Keratinocyte (primary cell): Measurements from ENCODE around the gene TRIM66. TPM values are rescaled to one million over a fixed set of nuclear protein-coding genes. Genes with fewer than 3 reads are reported as not detected.

Experiments
- DNase-seq: peaks from one replicate; pipeline ENCODE4 v3.0.0-alpha.2; 2011; ENCODE audit warnings: low read depth, missing footprints, low spot score
- FAIRE-seq: peaks from 2 replicates; lab custom pipeline; 2011; peaks lifted over from hg19 to GRCh38; lab: Jason Lieb, UNC
- H2AFZ ChIP-seq: 2 replicates; pipeline ENCODE4 v1.6.0; 2012; ENCODE audit warnings: low read length, control low read depth, inconsistent platforms; ENCODE audit not compliant: control insufficient read depth
- H3K27ac ChIP-seq: 2 replicates; pipeline ENCODE4 v1.5.1; 2011; ENCODE audit warnings: low read length; ENCODE audit not compliant: control insufficient read depth, insufficient read depth
- H3K27me3 ChIP-seq: 3 replicates; pipeline ENCODE4 v1.6.0; 2011; ENCODE audit warnings: low read length; ENCODE audit not compliant: control insufficient read depth, insufficient read depth; ENCODE audit errors: extremely low read depth
- H3K36me3 ChIP-seq, 2 experiments: 2 replicates in 1 of 2; 3 replicates in 1 of 2; pipeline ENCODE4 v1.5.1; 2011; ENCODE audit warnings: low read length in 2 of 2, mild to moderate bottlenecking in 1 of 2; ENCODE audit not compliant: control insufficient read depth in 2 of 2, insufficient read depth in 2 of 2; ENCODE audit errors: extremely low read depth in 1 of 2
- H3K4me1 ChIP-seq: 3 replicates; pipeline ENCODE4 v1.5.1; 2011; ENCODE audit warnings: low read length; ENCODE audit not compliant: control insufficient read depth, insufficient read depth; ENCODE audit errors: extremely low read depth
- H3K4me2 ChIP-seq: 3 replicates; pipeline ENCODE4 v1.6.0; 2011; ENCODE audit warnings: low read depth, low read length; ENCODE audit not compliant: control insufficient read depth, insufficient read depth; ENCODE audit errors: extremely low read depth
- H3K4me3 ChIP-seq, 3 experiments: fragments of 200-600 bp in 1 of 3; sonication (generic) in 1 of 3; 2 replicates in 2 of 3; 3 replicates in 1 of 3; pipeline ENCODE4 v1.5.1; 2011 to 2016; ENCODE audit warnings: low read length in 3 of 3, mild to moderate bottlenecking in 3 of 3, control low read depth in 2 of 3, inconsistent platforms in 1 of 3, low read depth in 1 of 3, mixed read lengths in 1 of 3, mixed run types in 1 of 3, moderate library complexity in 1 of 3; ENCODE audit not compliant: control insufficient read depth in 2 of 3, insufficient read depth in 2 of 3; ENCODE audit errors: extremely low read depth in 1 of 3
- H3K79me2 ChIP-seq: 2 replicates; pipeline ENCODE4 v1.6.0; 2012; ENCODE audit warnings: low read length; ENCODE audit not compliant: control insufficient read depth, insufficient read depth
- H3K9ac ChIP-seq: 3 replicates; pipeline ENCODE4 v1.6.0; 2011; ENCODE audit warnings: low read length; ENCODE audit not compliant: control insufficient read depth, insufficient read depth; ENCODE audit errors: extremely low read depth
- H3K9me1 ChIP-seq: 3 replicates; pipeline ENCODE4 v1.6.0; 2011; ENCODE audit warnings: low read length; ENCODE audit not compliant: control insufficient read depth, insufficient read depth; ENCODE audit errors: extremely low read depth
- H3K9me3 ChIP-seq: 2 replicates; pipeline ENCODE4 v1.5.1; 2012; ENCODE audit warnings: low read depth, low read length; ENCODE audit not compliant: control insufficient read depth
- H4K20me1 ChIP-seq: 3 replicates; pipeline ENCODE4 v1.6.0; 2011; ENCODE audit warnings: low read length; ENCODE audit not compliant: control insufficient read depth, insufficient read depth; ENCODE audit errors: extremely low read depth
- EZH2 ChIP-seq: IDR thresholded peaks from one replicate; pipeline ENCODE4 v1.6.1; 2012; ENCODE audit warnings: inconsistent platforms, mild to moderate bottlenecking, low read length, moderate library complexity
- dilution Hi-C: fragments of 300-500 bp; cut with MboI; formaldehyde crosslinking; loops from one replicate; pipeline ENCODE4 v1.7.0; 2020; ENCODE audit warnings: low sequenced_read_pairs; ENCODE audit not compliant: extremely low pct_ligation_motif_present
- polyA plus RNA-seq, 5 experiments: library from polyadenylated mRNA; depleted of rRNA in 3 of 5; stranded (reverse) in 3 of 5; stranded (forward) in 1 of 5; unstranded in 1 of 5; fragments of >200 nt; gene quantifications; 1 replicate in 1 of 5; 2 replicates in 3 of 5; 3 replicates in 1 of 5; pipeline versions ENCODE4 v1.2.1 to v1.2.3, GENCODE V29; 2011 to 2012; ENCODE audit warnings: missing spikeins in 2 of 5, low read depth in 1 of 5, low replicate concordance in 1 of 5
- TF ChIP-seq, protein P1 (sequence below), 3 experiments: IDR thresholded peaks in 1 of 3; conservative IDR thresholded peaks in 1 of 3; optimal IDR thresholded peaks in 1 of 3; 2 replicates in 2 of 3; 3 replicates in 1 of 3; pipeline versions ENCODE3 to v1.5.1; 2011; ENCODE audit warnings: low read length in 3 of 3, mild to moderate bottlenecking in 3 of 3, moderate library complexity in 2 of 3, control low read depth in 1 of 3, inconsistent platforms in 1 of 3; ENCODE audit not compliant: insufficient read depth in 2 of 3; ENCODE audit errors: extremely low read depth in 1 of 3

Gene TRIM66
- polyA plus RNA-seq, 1 donor (not counting 4 experiments of a cell fraction or from before 2014, with no cell fraction given), result 5.1 TPM

DNA sequence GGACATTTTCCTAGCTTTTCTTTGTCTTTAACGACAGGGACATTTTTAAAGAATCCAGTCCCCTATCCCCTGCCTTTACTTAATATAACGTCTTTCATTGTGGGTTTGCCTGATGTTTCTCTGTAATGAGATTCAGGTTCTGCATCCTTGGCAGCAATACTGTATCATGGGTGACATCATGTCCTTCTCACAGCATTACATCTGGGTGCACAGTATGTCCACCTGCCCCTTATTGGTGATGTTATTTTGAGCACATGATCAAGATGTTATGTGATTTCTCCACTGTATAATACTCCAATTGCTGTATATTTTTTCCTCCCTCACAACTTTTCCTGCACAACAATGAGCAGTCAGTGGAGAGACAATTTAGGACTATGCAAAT is 78.8 kb downstream of the TRIM66 start:
- H3K9ac ChIP-seq, result no peak overlapping the region
- H3K9me3 ChIP-seq, result no peaks in the 10 kb centered on the region
- peak overlapping the region; percentile 14 for H3K4me2 ChIP-seq
- H3K27me3 ChIP-seq, result no peaks in the 10 kb centered on the region
- H3K4me1 ChIP-seq, result peaks cover 17% of the 10 kb centered on the region
- dilution Hi-C loops, result no loop called here
- no peak overlapping the region for H2AFZ ChIP-seq
- no peak overlapping the region for H3K4me3 ChIP-seq
- no peaks in the 10 kb centered on the region for H3K79me2 ChIP-seq
- H4K20me1 ChIP-seq, result no peaks in the 10 kb centered on the region
- no peak for DNase-seq
- H3K36me3 ChIP-seq, result no peaks in the 10 kb centered on the region
- TF ChIP-seq, protein P1, sequence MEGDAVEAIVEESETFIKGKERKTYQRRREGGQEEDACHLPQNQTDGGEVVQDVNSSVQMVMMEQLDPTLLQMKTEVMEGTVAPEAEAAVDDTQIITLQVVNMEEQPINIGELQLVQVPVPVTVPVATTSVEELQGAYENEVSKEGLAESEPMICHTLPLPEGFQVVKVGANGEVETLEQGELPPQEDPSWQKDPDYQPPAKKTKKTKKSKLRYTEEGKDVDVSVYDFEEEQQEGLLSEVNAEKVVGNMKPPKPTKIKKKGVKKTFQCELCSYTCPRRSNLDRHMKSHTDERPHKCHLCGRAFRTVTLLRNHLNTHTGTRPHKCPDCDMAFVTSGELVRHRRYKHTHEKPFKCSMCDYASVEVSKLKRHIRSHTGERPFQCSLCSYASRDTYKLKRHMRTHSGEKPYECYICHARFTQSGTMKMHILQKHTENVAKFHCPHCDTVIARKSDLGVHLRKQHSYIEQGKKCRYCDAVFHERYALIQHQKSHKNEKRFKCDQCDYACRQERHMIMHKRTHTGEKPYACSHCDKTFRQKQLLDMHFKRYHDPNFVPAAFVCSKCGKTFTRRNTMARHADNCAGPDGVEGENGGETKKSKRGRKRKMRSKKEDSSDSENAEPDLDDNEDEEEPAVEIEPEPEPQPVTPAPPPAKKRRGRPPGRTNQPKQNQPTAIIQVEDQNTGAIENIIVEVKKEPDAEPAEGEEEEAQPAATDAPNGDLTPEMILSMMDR (optimal IDR thresholded peaks at IDR 0.05 in 1 of 3, IDR thresholded peaks at IDR 0.05 in 1 of 3, conservative IDR thresholded peaks at IDR 0.05 in 1 of 3; ENCODE audit: extremely low read depth in 1 of 3, insufficient read depth in 2 of 3, low read length in 3 of 3), result no peak
- TF ChIP-seq EZH2, result no peak
- peak; percentile 5 for FAIRE-seq
- peak overlapping the region; percentile 84 for H3K27ac ChIP-seq
- no peaks in the 10 kb centered on the region for H3K9me1 ChIP-seq

GRCh38 chr11:8601376-8602133 is 80.9 kb downstream of the TRIM66 start:
- no peaks in the 10 kb centered on the region for H3K9me1 ChIP-seq
- H2AFZ ChIP-seq, result no peak overlapping the region
- no peak overlapping the region for H3K9ac ChIP-seq
- no peak overlapping the region for H3K4me3 ChIP-seq
- no peaks in the 10 kb centered on the region for H4K20me1 ChIP-seq
- no peak overlapping the region for H3K27ac ChIP-seq
- H3K36me3 ChIP-seq, result no peaks in the 10 kb centered on the region
- FAIRE-seq (no peak), DNase-seq (no peak)
- H3K4me1 ChIP-seq, result peaks cover 17% of the 10 kb centered on the region
- H3K27me3 ChIP-seq, result no peaks in the 10 kb centered on the region
- H3K79me2 ChIP-seq, result no peaks in the 10 kb centered on the region
- H3K9me3 ChIP-seq, result no peaks in the 10 kb centered on the region
- dilution Hi-C loops, result no loop called here
- no peak for TF ChIP-seq EZH2
- TF ChIP-seq, protein P1 (optimal IDR thresholded peaks at IDR 0.05 in 1 of 3, IDR thresholded peaks at IDR 0.05 in 1 of 3, conservative IDR thresholded peaks at IDR 0.05 in 1 of 3; ENCODE audit: extremely low read depth in 1 of 3, insufficient read depth in 2 of 3, low read length in 3 of 3), result no peak
- H3K4me2 ChIP-seq, result no peak overlapping the region
